Effector CD8-positive, alpha-beta T cell (primary cell): Measurements from ENCODE around the gene FBXO24.

Experiments used
- DNase-seq: peaks from one replicate; lab custom pipeline; 2025; lab: John Stamatoyannopoulos, UW

Gene FBXO24

GRCh38 chr7:100574362-100575205, 11.5 kb upstream of the FBXO24 start:
- DNase-seq = no peak

DNA sequence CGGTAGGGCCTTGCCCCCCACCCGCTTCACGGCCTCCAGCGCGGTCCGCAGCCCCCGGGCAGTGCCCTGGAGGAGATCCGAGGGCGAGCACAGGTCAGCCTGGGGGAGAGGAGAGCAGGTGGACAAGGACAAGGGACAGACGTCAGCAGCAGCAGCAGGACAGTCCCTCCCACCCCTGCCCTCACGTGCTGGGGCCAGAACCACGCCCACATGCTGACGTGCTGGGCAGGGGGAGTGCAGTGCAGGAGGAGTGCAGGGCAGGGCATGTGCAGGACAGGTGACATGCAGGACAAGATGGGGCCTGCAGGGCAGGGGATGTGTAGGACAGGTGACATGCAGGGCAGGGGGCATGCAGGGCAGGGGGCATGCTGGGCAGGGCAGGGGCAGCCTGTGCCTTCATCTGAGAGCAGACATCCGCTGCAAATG, 10.9 kb upstream of the FBXO24 start:
- no peak for DNase-seq

- no peak for DNase-seq
Observed at GRCh38 chr7:100575746-100576383, 10.3 kb upstream of the FBXO24 start.

GRCh38 chr7:100576384-100576993, 9.6 kb upstream of the FBXO24 start:
- no peak for DNase-seq

GRCh38 chr7:100577103-100577502, 9.0 kb upstream of the FBXO24 start:
- no peak for DNase-seq

- no peak for DNase-seq
Observed at GRCh38 chr7:100577507-100577906, 8.6 kb upstream of the FBXO24 start.

DNA sequence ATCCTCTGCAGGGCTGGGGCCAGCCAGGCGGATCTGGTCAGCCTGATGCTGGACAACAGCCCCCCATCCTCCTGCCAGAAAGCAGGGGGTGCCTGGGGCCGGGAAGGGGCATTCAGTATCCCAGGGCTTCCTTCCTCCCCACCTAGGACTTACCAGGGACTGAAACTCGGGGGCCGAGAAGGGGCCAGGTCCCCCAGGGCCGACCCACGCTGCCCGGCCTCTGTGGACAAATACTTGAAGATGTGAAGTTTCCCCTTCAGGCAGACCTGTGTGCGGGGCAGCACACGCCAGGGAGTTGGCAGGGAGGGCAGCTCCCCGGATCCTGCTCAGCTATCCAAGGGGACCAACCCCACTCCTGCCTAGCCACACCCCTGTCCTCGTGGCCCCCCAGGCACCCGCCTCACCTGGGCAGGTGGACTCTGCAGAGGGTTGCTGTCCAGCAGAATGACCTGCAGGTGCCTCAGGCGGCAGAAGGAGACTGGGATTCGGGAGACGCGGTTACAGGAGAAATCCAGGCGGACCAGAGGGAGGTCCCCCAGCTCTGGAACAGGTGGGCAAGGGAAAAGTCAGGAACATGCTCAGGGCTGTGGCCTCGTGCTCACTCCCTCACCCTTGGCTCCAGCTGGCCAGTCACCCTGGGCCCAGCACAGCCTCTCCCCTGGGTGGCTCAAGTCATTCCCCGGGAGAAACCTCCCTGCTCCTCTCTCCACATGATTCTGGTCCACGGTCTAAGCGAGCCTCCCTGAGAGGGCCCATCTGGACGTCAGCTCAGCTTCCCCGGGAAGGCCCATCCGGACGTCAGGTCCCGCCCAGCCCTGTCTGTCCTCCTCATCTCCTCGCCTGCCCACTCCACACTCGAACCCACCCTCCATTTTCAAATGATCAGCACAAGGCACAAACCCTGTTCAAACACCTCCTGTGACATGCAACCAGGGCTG, 7.6 kb upstream of the FBXO24 start:
- no peak for DNase-seq

- DNase-seq = no peak
Observed at GRCh38 chr7:100580466-100581283, 5.5 kb upstream of the FBXO24 start.

DNA sequence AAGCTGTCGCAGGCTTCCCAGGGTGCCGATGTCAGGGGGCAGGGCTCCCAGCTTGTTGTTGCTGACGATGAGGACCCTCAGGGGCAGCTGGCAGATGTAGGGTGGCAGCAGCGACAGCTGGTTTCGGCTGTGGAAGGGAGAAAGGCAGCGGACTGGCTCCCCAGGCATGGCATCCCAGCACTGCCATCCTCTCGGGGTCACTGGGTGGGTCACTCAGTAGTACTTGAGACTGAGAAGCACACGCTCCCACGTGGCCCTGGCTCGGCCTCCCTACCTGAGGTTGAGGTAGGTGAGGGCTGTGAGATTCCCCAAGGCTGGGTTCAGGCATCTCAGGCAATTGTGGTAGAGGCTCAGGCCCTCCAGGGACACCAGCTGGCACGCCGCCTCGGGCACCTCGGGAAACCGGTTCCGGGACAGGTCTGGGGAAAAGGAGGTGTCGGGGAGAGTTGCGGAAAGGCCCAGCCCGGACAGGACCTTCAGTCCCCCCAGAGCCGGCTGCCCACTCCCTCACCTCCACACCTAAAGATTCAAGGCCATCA, 4.0 kb upstream of the FBXO24 start:
- DNase-seq = no peak

DNA sequence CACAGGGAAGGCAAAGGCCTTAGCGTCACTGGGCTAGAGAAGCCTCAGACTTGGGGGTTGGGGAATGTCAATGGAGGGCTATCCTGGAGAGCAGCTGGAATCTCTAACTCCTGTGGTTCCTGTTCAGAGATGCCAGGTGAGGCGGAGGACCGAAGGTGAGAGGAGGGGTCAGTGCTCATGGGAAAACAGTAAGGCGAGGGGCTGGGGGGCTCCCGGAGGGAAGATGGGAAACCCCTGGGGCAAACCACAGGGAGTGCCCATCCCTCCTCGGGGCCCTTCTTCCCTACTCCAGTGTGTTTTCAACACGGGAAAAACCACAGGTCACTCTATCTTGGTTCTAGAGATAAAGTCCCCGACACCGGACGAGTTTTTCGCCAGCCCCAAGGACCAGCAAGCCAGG, 3.5 kb upstream of the FBXO24 start:
- DNase-seq = no peak

DNA sequence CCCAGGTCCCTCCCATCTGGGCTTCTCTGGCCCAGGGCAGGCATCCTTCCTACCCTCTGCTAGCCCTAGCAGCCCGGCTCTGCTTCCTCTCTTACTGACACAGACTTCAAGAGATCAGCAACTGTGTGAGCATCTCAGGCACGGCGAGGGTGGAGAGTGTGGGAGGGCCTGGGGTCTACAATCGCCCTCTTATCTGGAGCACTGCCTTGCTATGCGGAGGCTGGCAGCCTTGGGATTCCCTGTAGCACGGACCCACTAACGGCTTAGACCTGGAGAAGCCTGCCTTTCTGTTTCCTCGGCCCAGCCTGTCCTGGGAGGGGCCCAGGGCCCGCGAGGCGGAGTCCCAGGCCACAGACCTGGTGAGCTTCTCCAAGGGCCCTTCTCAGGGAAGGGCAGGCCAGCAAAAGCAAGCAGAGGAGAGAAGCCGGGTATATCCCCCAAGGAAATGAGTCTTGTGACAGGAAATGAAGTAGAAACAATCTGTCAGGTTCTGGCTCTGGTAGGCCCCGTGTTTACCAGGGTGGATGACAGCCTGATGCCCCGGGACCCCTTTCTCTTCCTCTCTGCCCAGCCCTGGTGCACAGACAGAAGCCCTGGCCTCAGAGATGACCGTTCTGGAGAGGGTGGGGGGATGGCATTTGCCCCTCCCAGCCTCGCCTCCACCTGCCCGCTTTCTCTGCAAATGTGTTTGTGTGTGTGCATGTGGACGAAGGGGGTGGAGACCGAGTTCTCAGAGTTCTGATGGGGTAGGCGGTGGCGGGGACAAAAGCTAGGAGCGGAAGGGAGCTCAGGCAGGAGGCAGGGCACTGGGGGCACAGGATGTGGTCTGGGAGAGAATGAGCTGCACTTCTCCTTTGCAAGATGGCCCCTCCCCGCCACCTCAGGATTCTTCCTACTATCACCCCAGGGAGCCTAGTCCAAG, 2.7 kb upstream of the FBXO24 start:
- peak; percentile 32 for DNase-seq

DNA sequence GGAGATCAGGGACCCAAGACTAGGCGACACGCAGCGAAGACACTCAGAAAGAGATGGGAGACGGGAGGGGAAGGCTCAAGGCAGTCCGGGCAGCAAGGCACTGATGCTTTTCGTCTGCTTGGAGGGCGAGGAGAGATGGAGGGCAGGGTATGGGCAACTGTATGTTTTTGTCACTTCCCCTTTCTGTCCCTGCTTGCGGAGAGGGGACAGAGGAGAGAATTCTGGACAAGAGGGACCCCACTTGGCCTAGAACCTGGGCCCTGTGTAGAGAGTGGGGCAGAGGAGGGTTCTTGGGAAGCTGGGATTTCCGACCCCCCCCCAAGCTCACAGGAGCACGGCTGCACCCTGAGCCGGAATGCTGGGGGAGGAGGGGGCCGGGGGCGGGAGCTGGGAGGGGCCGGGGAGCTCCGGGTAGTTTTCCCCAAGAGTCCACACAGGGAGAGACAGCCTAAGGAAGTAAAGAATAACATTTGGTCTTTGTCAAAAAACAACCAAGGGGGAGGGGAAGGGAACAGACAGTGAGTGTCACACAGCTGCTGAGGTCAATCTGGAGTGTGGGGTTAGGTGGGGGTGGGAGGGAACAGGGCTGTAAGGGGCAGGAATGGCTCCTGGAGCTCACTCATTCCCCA, 2.0 kb upstream of the FBXO24 start:
- DNase-seq = no peak

DNA sequence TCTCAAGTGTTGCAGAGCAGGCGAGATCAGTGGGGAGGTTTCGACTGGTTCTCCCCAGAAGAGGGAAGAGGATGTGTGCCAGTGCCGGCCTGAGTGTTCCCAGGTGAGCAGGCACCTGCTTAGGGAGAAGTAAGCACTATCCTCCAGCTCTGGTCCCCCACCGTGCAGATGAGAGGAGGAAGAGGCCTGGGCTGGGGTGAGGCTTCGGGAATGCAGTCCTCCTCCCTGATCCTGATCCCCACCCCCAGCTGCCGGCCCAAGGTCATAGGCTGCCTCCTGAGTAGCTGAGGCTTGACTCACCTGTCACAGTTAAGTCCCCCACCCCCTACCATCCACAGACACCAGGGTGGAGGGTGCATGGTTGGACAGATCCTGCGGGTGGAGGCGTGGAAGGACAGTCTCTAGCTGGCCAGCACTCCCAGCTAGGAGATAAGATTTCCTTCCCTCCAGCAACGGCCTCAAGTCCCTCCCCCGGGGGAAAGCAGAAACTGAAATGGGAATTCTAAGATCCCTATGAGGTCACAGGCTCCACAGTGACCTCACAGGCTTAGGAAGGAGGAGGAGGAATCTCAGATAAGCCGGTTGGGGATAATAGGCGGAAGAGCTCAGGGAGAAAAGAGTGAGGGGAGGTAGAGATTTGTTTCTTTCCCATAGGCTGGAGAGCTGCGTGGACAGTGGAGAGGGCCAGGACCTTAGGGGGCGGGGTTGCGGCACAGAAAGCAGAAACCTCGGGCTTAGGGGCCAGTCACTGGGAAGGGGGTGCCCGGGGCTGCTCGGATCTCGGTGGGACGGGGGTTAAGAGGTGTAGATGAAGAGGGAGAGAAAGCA, 1.2 kb upstream of the FBXO24 start:
- DNase-seq = no peak

DNA sequence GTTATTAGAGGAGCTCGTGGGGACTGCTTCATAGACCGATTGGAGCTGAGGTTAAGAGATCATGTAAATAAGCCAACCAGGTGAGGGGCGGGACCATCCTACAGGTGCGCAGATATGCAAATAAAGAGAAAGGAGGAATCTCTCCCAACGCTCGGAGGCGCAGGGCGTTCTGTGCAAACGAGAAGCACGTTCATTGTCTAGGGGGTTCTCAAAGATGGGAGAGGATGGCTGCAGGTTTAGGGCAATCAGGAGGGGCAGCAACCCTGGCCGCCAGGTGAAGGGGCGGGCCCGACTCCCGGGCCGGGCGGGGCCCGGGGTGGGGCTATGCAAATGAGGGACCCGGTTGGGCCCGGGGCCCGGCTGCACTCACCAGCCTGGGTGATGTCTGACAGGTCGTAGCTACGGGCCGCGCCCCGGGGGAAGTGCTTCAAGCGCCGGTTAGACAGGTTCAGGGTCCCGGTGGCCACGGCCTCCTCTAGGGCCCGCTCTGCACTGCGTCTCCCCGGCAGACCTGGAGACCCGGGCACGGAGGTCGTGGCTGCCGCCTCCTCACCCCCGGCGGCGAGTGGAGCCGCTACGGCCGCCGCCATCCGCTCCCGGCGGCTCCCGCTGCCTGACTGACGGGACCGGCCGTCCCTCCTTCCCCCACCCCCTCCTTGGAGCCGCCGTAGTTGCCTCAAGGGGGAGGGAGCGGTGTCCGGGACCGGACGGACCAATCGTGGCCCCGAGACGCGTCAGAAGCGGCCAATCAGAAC, 440 bp upstream of the FBXO24 start, which contains the start of gene LRCH4:
Gene LRCH4 (minus strand): TSS at position 619 of the 755 bp plus-strand sequence. CDS start 29 bp downstream, at position 590.
- peak; percentile 61 for DNase-seq

GRCh38 chr7:100588438-100588837, 2.3 kb downstream of the FBXO24 start:
- no peak for DNase-seq

- DNase-seq = no peak
Observed at GRCh38 chr7:100589341-100589947, 3.3 kb downstream of the FBXO24 start.
